ENCODE measurements around the gene RIOK2.
"Not testable (repeated sequence)": the region's sequence is repeated elsewhere in the genome, so short reads cannot be mapped to it uniquely, and the experiment has no call there.

The RIOK2 gene

DNA sequence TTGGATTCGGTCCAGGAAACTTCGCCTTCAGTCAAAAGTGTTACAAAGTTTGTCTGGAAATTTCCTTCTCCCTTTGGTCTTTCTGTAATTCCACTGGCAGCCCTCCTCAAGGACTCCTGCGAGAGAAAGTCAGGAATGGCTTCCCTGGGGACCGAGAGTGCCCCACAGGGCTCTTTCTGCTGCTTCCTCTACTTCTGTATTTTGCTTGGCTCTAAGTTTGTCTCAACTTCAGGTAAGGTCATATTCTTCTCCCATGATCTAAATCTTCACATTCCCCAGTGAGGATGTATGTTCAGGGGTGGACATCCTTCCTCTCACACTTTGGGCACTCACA lies 10.3 kb upstream of the RIOK2 start:
- Mint-ChIP-seq H3K27ac (no peak overlapping the region), H3K27me3 (ENCODE audit: low read depth, poor library complexity) (peaks cover 1% of the 10 kb centered on the region), H3K36me3 (ENCODE audit: low read depth) (peaks cover 15% of the 10 kb centered on the region)

GRCh38 chr5:97192580-97193354 lies 9.7 kb upstream of the RIOK2 start:
- H3K27me3 Mint-ChIP-seq (ENCODE audit: low read depth, poor library complexity): no peaks in the 10 kb centered on the region
- TF ChIP-seq CTCF (IDR thresholded peaks at IDR 0.05): no peak
- H3K4me1 Mint-ChIP-seq: no peaks in the 10 kb centered on the region
- no peak overlapping the region for H3K4me3 Mint-ChIP-seq
- no peak overlapping the region for H3K27ac Mint-ChIP-seq
- no peak for DNase-seq
- peaks cover 15% of the 10 kb centered on the region for H3K36me3 Mint-ChIP-seq (ENCODE audit: low read depth)
- H3K9me3 Mint-ChIP-seq: peaks cover 49% of the 10 kb centered on the region

More for the DNA sequence above, 10.3 kb upstream of the RIOK2 start:
- no peak overlapping the region for H3K4me3 Mint-ChIP-seq
- DNase-seq: no peak
- H3K9me3 Mint-ChIP-seq: peaks cover 47% of the 10 kb centered on the region
- H3K4me1 Mint-ChIP-seq: no peaks in the 10 kb centered on the region
- TF ChIP-seq CTCF (IDR thresholded peaks at IDR 0.05): no peak

DNA sequence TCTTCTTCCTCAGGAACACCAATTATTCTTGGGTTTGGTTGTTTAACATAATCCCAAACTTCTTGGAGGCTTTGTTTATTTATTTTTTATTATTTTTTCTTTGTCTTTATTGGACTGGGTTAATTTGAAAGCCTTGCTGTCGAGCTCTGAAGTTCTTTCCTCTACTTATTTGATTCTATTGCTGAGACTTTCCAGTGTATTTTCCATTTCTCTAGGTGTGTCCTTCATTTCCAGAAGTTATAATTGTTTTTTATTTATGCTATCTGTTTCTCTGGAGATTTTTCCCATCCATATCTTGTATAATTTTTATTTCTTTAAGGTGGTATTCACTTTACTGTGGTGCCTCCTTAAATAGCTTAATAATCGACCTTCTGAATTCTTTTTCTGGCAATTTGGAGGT lies 8.8 kb upstream of the RIOK2 start:
- DNase-seq: no peak
- Mint-ChIP-seq H3K27me3 (ENCODE audit: low read depth, poor library complexity) (peaks cover 7% of the 10 kb centered on the region), H3K27ac (no peak overlapping the region), H3K9me3 (peaks cover 49% of the 10 kb centered on the region), H3K4me3 (no peak overlapping the region), H3K36me3 (ENCODE audit: low read depth) (peaks cover 15% of the 10 kb centered on the region), H3K4me1 (no peaks in the 10 kb centered on the region)
- no peak for TF ChIP-seq CTCF (IDR thresholded peaks at IDR 0.05)

DNA sequence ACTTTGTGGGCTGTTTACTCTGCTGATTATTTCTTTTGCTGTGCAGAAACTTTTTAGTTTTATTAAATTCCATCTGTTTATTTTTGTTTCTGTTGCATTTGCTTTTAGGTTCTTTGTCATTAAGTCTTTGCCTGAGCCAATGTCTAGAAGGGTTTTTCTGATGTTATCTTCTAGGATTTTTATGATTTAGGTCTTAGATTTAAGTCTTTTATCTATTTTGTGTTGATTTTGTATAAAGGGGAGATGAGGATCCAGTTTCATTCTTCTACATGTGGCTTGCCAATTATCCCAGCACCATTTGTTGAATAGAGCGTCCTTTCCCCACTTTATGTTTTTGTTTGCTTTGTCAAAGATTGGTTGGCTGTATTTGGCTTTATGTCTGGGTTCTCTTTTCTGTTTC lies 6.5 kb upstream of the RIOK2 start:
- H3K4me1 Mint-ChIP-seq, DNase-seq, H3K27ac Mint-ChIP-seq, H3K4me3 Mint-ChIP-seq: not testable (repeated sequence)
- Mint-ChIP-seq H3K27me3 (ENCODE audit: low read depth, poor library complexity) (peaks cover 11% of the 10 kb centered on the region), H3K36me3 (ENCODE audit: low read depth) (peaks cover 18% of the 10 kb centered on the region), H3K9me3 (peaks cover 55% of the 10 kb centered on the region)

DNA sequence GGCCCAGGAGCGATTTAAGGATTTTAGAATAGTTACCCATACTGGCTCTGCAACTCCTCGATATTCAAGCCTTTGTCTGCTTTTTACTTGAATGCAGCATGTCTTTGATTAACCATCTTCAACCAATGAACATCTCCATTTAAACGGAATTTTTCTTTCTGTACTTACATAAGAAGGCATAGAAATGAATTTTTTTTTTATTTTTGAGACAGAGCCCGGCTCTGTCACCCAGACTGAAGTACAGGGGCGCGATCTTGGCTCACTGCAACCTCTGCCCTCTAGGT lies 825 bp upstream of the RIOK2 start:
- H3K27ac Mint-ChIP-seq: no peak overlapping the region
- H3K4me1 Mint-ChIP-seq: peaks cover 26% of the 10 kb centered on the region

GRCh38 chr5:97182571-97183099 lies 412 bp downstream of the RIOK2 start:
- peaks cover 41% of the 10 kb centered on the region for H3K36me3 Mint-ChIP-seq (ENCODE audit: low read depth)
- H3K27me3 Mint-ChIP-seq (ENCODE audit: low read depth, poor library complexity): peaks cover 13% of the 10 kb centered on the region
- peaks cover 26% of the 10 kb centered on the region for H3K4me1 Mint-ChIP-seq
- no peak for DNase-seq
- peak overlapping the region; percentile 97 for H3K4me3 Mint-ChIP-seq
- TF ChIP-seq CTCF (IDR thresholded peaks at IDR 0.05): no peak
- peaks cover 18% of the 10 kb centered on the region for H3K9me3 Mint-ChIP-seq
- H3K27ac Mint-ChIP-seq: peak overlapping the region; percentile 100

More for the DNA sequence above, 825 bp upstream of the RIOK2 start:
- TF ChIP-seq CTCF (IDR thresholded peaks at IDR 0.05): no peak
- Mint-ChIP-seq H3K9me3 (peaks cover 25% of the 10 kb centered on the region), H3K4me3 (peak overlapping the region; percentile 97), H3K27me3 (ENCODE audit: low read depth, poor library complexity) (peaks cover 11% of the 10 kb centered on the region), H3K36me3 (ENCODE audit: low read depth) (peaks cover 29% of the 10 kb centered on the region)
- DNase-seq: no peak
